Transverse colon (tissue), 4 donors: ENCODE data around the gene KCNE4.

Experiments used
- POLR2A ChIP-seq: fragments of 450-650 bp; IDR thresholded peaks from one replicate; pipeline ENCODE4 v1.6.1; 2016; ENCODE audit warnings: antibody characterized with exemption, mild to moderate bottlenecking, moderate library complexity
- POLR2AphosphoS5 ChIP-seq, 3 donors: sonication (generic); formaldehyde crosslinking; IDR thresholded peaks; one replicate each; pipeline ENCODE4 v1.6.1; 2016; ENCODE audit warnings: antibody characterized with exemption in 3 of 3
- TF ChIP-seq, protein P1 (sequence below), 5 experiments: fragments of 200-600 bp in 3 of 5; fragments of 450-650 bp in 2 of 5; sonication (generic) in 3 of 5; IDR thresholded peaks; 1 replicate in 2 of 5; 2 replicates in 3 of 5; pipeline ENCODE4 v1.5.1; 2016 to 2017; ENCODE audit warnings: antibody characterized with exemption in 5 of 5, inconsistent platforms in 3 of 5, mild to moderate bottlenecking in 2 of 5, moderate library complexity in 1 of 5

- TF ChIP-seq, protein P1, sequence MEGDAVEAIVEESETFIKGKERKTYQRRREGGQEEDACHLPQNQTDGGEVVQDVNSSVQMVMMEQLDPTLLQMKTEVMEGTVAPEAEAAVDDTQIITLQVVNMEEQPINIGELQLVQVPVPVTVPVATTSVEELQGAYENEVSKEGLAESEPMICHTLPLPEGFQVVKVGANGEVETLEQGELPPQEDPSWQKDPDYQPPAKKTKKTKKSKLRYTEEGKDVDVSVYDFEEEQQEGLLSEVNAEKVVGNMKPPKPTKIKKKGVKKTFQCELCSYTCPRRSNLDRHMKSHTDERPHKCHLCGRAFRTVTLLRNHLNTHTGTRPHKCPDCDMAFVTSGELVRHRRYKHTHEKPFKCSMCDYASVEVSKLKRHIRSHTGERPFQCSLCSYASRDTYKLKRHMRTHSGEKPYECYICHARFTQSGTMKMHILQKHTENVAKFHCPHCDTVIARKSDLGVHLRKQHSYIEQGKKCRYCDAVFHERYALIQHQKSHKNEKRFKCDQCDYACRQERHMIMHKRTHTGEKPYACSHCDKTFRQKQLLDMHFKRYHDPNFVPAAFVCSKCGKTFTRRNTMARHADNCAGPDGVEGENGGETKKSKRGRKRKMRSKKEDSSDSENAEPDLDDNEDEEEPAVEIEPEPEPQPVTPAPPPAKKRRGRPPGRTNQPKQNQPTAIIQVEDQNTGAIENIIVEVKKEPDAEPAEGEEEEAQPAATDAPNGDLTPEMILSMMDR (IDR thresholded peaks at IDR 0.05): no peak
- TF ChIP-seq POLR2AphosphoS5 (IDR thresholded peaks at IDR 0.05) (no peak), POLR2A (no peak)
These were observed 988 bp upstream of the KCNE4 start for GRCh38 chr2:223050900-223051504.
